ENCODE data around the gene GAN.

DNA sequence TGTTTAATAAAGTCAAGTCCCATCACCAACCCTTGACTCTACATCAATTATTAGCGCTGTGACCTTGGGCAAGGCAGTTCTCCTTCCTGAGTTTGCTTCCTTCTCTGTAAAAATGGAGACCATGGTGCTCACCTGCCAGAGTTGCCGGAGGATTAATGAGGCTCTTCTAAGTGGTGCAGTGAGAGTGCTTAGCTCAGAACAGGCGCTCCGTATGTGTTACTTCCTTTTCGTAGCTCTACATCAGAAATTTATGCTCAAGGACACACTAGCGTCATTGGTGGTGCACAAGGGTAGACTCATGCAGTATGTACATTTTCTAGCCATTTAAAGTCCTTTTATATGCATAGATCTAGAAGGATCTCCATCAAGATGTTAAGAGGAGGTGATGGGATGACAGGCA, 112.5 kb downstream of the GAN start:
- TF ChIP-seq, protein P1, sequence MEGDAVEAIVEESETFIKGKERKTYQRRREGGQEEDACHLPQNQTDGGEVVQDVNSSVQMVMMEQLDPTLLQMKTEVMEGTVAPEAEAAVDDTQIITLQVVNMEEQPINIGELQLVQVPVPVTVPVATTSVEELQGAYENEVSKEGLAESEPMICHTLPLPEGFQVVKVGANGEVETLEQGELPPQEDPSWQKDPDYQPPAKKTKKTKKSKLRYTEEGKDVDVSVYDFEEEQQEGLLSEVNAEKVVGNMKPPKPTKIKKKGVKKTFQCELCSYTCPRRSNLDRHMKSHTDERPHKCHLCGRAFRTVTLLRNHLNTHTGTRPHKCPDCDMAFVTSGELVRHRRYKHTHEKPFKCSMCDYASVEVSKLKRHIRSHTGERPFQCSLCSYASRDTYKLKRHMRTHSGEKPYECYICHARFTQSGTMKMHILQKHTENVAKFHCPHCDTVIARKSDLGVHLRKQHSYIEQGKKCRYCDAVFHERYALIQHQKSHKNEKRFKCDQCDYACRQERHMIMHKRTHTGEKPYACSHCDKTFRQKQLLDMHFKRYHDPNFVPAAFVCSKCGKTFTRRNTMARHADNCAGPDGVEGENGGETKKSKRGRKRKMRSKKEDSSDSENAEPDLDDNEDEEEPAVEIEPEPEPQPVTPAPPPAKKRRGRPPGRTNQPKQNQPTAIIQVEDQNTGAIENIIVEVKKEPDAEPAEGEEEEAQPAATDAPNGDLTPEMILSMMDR (conservative IDR thresholded peaks at IDR 0.05): no peak
- TF ChIP-seq ZFX (IDR thresholded peaks at IDR 0.05): no peak
